ENCODE measurements around the gene PRODH2.
"Not testable (repeated sequence)": the region's sequence is repeated elsewhere in the genome, so short reads cannot be mapped to it uniquely, and the experiment has no call there.

Gene PRODH2

GRCh38 chr19:35781650-35782049, 31.0 kb downstream of the PRODH2 start:
- DNase-seq (ENCODE audit: low spot score): no peak

GRCh38 chr19:35780717-35781116, 31.9 kb downstream of the PRODH2 start:
- DNase-seq (ENCODE audit: low spot score): no peak

- DNase-seq (ENCODE audit: low spot score): no peak
Observed at GRCh38 chr19:35780058-35780457, 32.6 kb downstream of the PRODH2 start.

GRCh38 chr19:35779033-35779432, 33.6 kb downstream of the PRODH2 start:
- no peak for DNase-seq (ENCODE audit: low spot score)

- no peak for DNase-seq (ENCODE audit: low spot score)
Observed at GRCh38 chr19:35777961-35778360, 34.7 kb downstream of the PRODH2 start.

GRCh38 chr19:35777086-35777841, 35.4 kb downstream of the PRODH2 start:
- DNase-seq (ENCODE audit: low spot score): no peak

GRCh38 chr19:35776102-35776788, 36.4 kb downstream of the PRODH2 start:
- DNase-seq (ENCODE audit: low spot score): no peak

GRCh38 chr19:35775298-35776101, 37.1 kb downstream of the PRODH2 start, which contains the start of gene ARHGAP33:
TSS of gene ARHGAP33 (plus strand) at chr19:35775564. CDS start at chr19:35775659, 95 bp downstream.
- peak; percentile 99 for DNase-seq (ENCODE audit: low spot score)

- no peak for DNase-seq (ENCODE audit: low spot score)
Observed at GRCh38 chr19:35775046-35775297, 37.7 kb downstream of the PRODH2 start.

- no peak for DNase-seq (ENCODE audit: low spot score)
Observed at GRCh38 chr19:35774274-35775045, 38.2 kb downstream of the PRODH2 start.

GRCh38 chr19:35773020-35773806, 39.4 kb downstream of the PRODH2 start:
- no peak for DNase-seq (ENCODE audit: low spot score)

GRCh38 chr19:35772362-35772761, 40.3 kb downstream of the PRODH2 start:
- not testable (repeated sequence) for DNase-seq (ENCODE audit: low spot score)

GRCh38 chr19:35768082-35768421, 44.6 kb downstream of the PRODH2 start:
- peak; percentile 4 for DNase-seq (ENCODE audit: low spot score)

- DNase-seq (ENCODE audit: low spot score): peak; percentile 7
Observed at GRCh38 chr19:35767288-35768081, 45.2 kb downstream of the PRODH2 start.

- no peak for DNase-seq (ENCODE audit: low spot score)
Observed at GRCh38 chr19:35766571-35767104, 46.0 kb downstream of the PRODH2 start.

- no peak for DNase-seq (ENCODE audit: low spot score)
Observed at GRCh38 chr19:35764432-35765315, 48.0 kb downstream of the PRODH2 start.

GRCh38 chr19:35760711-35761349, 51.8 kb downstream of the PRODH2 start:
- DNase-seq (ENCODE audit: low spot score): no peak

- peak; percentile 2 for DNase-seq (ENCODE audit: low spot score)
Observed at GRCh38 chr19:35759697-35760096, 52.9 kb downstream of the PRODH2 start.
